ENCODE results near the gene OR10Z1. TPM values are rescaled to one million over a fixed set of nuclear protein-coding genes. Genes with fewer than 3 reads are reported as not detected.

The OR10Z1 gene
- not detected for total RNA-seq

DNA sequence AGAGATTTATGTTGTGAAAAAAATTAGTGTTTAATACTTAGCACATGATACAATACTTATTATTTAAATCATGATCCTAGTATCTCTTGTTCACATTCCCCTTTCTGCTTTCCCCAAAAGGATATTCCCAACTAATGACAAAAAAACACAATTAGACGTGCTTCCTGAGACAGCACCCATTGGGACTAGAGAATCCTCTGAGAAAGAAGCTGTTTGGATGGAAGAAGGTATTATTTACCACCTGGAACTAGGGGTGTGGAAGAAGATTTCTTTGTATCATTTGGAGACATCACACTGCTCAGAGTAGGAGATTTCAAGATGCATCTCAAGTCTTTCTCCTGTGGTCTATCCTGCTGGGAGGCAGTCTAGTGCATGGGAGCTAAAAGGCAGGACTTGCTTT lies at the start of gene OR10Z1:
Gene OR10Z1, plus strand, starts transcription at position 301 of the 400 bp plus-strand sequence. CDS start 1,171 bp downstream, outside the sequence.
- 77 to 86% methylated on average over 1 of the region's 1 CpG for WGBS, 2 donors
- TF ChIP-seq POLR2A (IDR thresholded peaks at IDR 0.05) (no peak), EP300 (IDR thresholded peaks at IDR 0.05) (no peak)
- TF ChIP-seq, protein P1, sequence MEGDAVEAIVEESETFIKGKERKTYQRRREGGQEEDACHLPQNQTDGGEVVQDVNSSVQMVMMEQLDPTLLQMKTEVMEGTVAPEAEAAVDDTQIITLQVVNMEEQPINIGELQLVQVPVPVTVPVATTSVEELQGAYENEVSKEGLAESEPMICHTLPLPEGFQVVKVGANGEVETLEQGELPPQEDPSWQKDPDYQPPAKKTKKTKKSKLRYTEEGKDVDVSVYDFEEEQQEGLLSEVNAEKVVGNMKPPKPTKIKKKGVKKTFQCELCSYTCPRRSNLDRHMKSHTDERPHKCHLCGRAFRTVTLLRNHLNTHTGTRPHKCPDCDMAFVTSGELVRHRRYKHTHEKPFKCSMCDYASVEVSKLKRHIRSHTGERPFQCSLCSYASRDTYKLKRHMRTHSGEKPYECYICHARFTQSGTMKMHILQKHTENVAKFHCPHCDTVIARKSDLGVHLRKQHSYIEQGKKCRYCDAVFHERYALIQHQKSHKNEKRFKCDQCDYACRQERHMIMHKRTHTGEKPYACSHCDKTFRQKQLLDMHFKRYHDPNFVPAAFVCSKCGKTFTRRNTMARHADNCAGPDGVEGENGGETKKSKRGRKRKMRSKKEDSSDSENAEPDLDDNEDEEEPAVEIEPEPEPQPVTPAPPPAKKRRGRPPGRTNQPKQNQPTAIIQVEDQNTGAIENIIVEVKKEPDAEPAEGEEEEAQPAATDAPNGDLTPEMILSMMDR (IDR thresholded peaks at IDR 0.05): no peak

DNA sequence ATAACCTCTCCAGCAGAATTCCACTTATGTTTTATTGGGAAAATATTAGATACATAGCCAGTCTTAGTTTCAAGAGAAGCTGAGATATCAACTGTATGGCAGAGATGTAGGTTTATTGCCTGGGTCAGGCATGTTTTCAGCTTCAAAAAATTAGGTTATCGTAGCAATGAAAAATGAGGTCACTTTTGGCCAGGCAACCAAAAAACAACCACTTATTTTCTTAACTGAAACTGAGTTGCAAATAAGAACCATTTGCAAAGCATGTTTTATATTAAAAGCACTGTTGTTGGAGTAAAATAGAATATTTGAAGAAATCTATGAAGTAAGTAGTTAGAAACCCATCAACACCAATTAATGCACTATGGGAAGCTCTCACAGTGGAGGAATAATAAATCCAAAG lies 45.4 kb upstream of the OR10Z1 start:
- H3K36me3 ChIP-seq: no peaks in the 10 kb centered on the region
- H3K27me3 ChIP-seq: no peaks in the 10 kb centered on the region
- H3K4me3 ChIP-seq: no peak overlapping the region
- 57% methylated on average over 1 of the region's 1 CpG for WGBS, 2 donors
- DNase-seq (ENCODE audit: low spot score in 2 of 2): no peak
- peaks cover 0 to 5% (median 0%) of the 10 kb centered on the region in 4 donors for H3K4me1 ChIP-seq
- no peak overlapping the region for H3K27ac ChIP-seq
- TF ChIP-seq, protein P1 (IDR thresholded peaks at IDR 0.05): no peak
- TF ChIP-seq POLR2A (IDR thresholded peaks at IDR 0.05) (no peak), EP300 (IDR thresholded peaks at IDR 0.05) (no peak)
- no peaks in the 10 kb centered on the region for H3K9me3 ChIP-seq

More for the DNA sequence above, at the start of gene OR10Z1:
- no peak for DNase-seq (ENCODE audit: low spot score in 2 of 2)
- Histone ChIP-seq H3K27ac (no peak within 1 kb of the TSS), H3K9me3 (no peaks in the 10 kb centered on the region), H3K4me3 (no peak within 1 kb of the TSS), H3K4me1 (no peaks in the 10 kb centered on the region), H3K27me3 (no peaks in the 10 kb centered on the region), H3K36me3 (no peaks in the 10 kb centered on the region)

DNA sequence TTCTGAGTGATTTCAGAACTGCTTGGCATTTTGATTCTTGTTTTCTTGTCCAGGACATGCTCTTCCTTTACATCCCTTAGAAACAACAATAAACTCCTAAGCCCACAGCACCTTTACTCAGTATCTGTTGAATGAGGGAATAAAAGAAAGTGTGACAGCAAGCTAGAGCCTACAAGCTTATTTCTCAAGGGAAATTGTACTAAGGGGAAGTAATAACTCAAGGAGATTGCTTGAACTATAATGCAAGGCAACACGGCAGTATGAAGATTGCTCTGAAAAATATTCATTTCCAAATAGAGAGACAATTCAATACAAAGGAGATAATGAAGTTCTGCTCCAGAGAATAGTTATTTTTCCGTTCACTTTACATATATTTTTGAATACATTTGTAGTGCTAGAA lies 41.2 kb upstream of the OR10Z1 start:
- no peak overlapping the region for H3K4me3 ChIP-seq
- no peaks in the 10 kb centered on the region for H3K9me3 ChIP-seq
- H3K36me3 ChIP-seq: no peaks in the 10 kb centered on the region
- H3K4me1 ChIP-seq: peaks cover 0 to 6% (median 0%) of the 10 kb centered on the region in 4 donors
- no peak overlapping the region for H3K27ac ChIP-seq
- no peak for DNase-seq (ENCODE audit: low spot score in 2 of 2)
- no peak for TF ChIP-seq EP300 (IDR thresholded peaks at IDR 0.05)
- TF ChIP-seq, protein P1 (IDR thresholded peaks at IDR 0.05): no peak
- TF ChIP-seq POLR2A (IDR thresholded peaks at IDR 0.05): no peak
- WGBS, 2 donors: 66% methylated on average over 2 of the region's 2 CpGs
- no peaks in the 10 kb centered on the region for H3K27me3 ChIP-seq

DNA sequence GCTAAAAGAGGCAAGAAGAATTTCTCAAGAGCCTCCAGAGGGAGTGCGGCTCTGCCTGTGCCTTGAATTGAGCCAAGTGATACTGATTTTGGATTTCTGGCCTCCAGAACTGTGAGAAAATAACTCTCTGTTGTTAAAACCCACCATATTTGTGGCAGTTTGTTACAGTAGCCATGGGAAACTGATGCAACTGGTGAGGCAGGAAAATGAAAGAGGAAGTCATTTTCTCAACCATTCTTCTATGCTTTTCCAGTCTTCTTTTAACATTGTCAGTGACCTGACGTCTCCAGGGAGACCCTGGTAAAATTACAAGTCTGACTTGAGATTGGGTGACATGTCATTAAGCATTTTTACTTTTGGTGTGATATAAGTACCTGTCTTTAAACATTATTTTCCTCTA lies 40.5 kb upstream of the OR10Z1 start:
- no peaks in the 10 kb centered on the region for H3K36me3 ChIP-seq
- TF ChIP-seq EP300 (IDR thresholded peaks at IDR 0.05) (no peak), POLR2A (IDR thresholded peaks at IDR 0.05) (no peak)
- TF ChIP-seq, protein P1 (IDR thresholded peaks at IDR 0.05): no peak
- H3K4me3 ChIP-seq: no peak overlapping the region
- H3K27me3 ChIP-seq: no peaks in the 10 kb centered on the region
- 58 to 78% methylated on average over 2 of the region's 2 CpGs for WGBS, 2 donors
- no peaks in the 10 kb centered on the region for H3K9me3 ChIP-seq
- H3K27ac ChIP-seq: no peak overlapping the region
- DNase-seq (ENCODE audit: low spot score in 2 of 2): no peak
- peaks cover 0 to 6% (median 0%) of the 10 kb centered on the region in 4 donors for H3K4me1 ChIP-seq

- no peaks in the 10 kb centered on the region for H3K36me3 ChIP-seq
- no peaks in the 10 kb centered on the region for H3K27me3 ChIP-seq
- H3K4me3 ChIP-seq: no peak within 1 kb of the TSS
- no peaks in the 10 kb centered on the region for H3K9me3 ChIP-seq
- no peaks in the 10 kb centered on the region for H3K4me1 ChIP-seq
- H3K27ac ChIP-seq: no peak within 1 kb of the TSS
- no peak for DNase-seq (ENCODE audit: low spot score in 2 of 2)
- TF ChIP-seq EP300 (IDR thresholded peaks at IDR 0.05) (no peak), POLR2A (IDR thresholded peaks at IDR 0.05) (no peak)
- TF ChIP-seq, protein P1 (IDR thresholded peaks at IDR 0.05): no peak
- WGBS, 2 donors: 68 to 79% methylated on average over 3 of the region's 3 CpGs
These were observed 34.6 kb upstream of the OR10Z1 start, which contains the start of gene OR6P1 for GRCh38 chr1:158570480-158570879. OR6P1 (minus strand) TSS chr1:158570580; CDS start chr1:158563604, 6,976 bp downstream.
